ENCODE results near the gene BANP.

DNA sequence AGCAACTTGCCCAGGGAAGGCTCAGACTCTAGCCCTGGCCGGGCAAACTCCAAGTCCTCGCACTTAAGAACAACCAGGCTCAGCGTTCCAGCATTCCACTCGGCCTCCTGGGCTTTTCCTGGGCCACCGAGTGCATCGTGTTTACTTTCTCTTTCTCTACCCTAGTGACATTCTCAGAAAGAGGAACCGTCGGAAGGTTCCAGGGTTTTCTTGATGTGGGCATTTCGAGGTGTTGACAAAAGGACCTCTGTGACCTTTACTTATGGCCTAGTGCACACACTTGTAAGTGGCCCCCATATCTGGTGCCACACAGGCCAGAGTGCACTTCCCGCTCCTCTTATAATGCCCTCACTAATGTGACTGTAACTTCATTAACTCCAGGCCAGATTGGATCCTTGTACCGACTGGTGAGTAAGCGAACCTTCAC lies 3.1 kb upstream of the BANP start:
- no peak for TF ChIP-seq FOXM1 (IDR thresholded peaks at IDR 0.05; ENCODE audit: low read depth)
- TF ChIP-seq POLR2AphosphoS5 (IDR thresholded peaks at IDR 0.05; ENCODE audit: low read depth, low read length) = no peak
- no peak for TF ChIP-seq RFX5 (IDR thresholded peaks at IDR 0.05; ENCODE audit: low read length)
- no peak for TF ChIP-seq TAF1 (IDR thresholded peaks at IDR 0.05; ENCODE audit: borderline replicate concordance, low read depth, low read length)
- TF ChIP-seq RAD21 (IDR thresholded peaks at IDR 0.05; ENCODE audit: low read length) = no peak
- TF ChIP-seq, protein P1, sequence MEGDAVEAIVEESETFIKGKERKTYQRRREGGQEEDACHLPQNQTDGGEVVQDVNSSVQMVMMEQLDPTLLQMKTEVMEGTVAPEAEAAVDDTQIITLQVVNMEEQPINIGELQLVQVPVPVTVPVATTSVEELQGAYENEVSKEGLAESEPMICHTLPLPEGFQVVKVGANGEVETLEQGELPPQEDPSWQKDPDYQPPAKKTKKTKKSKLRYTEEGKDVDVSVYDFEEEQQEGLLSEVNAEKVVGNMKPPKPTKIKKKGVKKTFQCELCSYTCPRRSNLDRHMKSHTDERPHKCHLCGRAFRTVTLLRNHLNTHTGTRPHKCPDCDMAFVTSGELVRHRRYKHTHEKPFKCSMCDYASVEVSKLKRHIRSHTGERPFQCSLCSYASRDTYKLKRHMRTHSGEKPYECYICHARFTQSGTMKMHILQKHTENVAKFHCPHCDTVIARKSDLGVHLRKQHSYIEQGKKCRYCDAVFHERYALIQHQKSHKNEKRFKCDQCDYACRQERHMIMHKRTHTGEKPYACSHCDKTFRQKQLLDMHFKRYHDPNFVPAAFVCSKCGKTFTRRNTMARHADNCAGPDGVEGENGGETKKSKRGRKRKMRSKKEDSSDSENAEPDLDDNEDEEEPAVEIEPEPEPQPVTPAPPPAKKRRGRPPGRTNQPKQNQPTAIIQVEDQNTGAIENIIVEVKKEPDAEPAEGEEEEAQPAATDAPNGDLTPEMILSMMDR (IDR thresholded peaks at IDR 0.05) = no peak
- TF ChIP-seq NFIC (IDR thresholded peaks at IDR 0.05; ENCODE audit: borderline replicate concordance) = no peak
- TF ChIP-seq, protein P2, sequence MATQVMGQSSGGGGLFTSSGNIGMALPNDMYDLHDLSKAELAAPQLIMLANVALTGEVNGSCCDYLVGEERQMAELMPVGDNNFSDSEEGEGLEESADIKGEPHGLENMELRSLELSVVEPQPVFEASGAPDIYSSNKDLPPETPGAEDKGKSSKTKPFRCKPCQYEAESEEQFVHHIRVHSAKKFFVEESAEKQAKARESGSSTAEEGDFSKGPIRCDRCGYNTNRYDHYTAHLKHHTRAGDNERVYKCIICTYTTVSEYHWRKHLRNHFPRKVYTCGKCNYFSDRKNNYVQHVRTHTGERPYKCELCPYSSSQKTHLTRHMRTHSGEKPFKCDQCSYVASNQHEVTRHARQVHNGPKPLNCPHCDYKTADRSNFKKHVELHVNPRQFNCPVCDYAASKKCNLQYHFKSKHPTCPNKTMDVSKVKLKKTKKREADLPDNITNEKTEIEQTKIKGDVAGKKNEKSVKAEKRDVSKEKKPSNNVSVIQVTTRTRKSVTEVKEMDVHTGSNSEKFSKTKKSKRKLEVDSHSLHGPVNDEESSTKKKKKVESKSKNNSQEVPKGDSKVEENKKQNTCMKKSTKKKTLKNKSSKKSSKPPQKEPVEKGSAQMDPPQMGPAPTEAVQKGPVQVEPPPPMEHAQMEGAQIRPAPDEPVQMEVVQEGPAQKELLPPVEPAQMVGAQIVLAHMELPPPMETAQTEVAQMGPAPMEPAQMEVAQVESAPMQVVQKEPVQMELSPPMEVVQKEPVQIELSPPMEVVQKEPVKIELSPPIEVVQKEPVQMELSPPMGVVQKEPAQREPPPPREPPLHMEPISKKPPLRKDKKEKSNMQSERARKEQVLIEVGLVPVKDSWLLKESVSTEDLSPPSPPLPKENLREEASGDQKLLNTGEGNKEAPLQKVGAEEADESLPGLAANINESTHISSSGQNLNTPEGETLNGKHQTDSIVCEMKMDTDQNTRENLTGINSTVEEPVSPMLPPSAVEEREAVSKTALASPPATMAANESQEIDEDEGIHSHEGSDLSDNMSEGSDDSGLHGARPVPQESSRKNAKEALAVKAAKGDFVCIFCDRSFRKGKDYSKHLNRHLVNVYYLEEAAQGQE (IDR thresholded peaks at IDR 0.05; ENCODE audit: low read depth, low read length) = no peak
- no peak for TF ChIP-seq SIN3A (IDR thresholded peaks at IDR 0.05; ENCODE audit: borderline replicate concordance, low read depth, low read length)
- no peak for TF ChIP-seq JUND (IDR thresholded peaks at IDR 0.05)
- TF ChIP-seq, protein P3, sequence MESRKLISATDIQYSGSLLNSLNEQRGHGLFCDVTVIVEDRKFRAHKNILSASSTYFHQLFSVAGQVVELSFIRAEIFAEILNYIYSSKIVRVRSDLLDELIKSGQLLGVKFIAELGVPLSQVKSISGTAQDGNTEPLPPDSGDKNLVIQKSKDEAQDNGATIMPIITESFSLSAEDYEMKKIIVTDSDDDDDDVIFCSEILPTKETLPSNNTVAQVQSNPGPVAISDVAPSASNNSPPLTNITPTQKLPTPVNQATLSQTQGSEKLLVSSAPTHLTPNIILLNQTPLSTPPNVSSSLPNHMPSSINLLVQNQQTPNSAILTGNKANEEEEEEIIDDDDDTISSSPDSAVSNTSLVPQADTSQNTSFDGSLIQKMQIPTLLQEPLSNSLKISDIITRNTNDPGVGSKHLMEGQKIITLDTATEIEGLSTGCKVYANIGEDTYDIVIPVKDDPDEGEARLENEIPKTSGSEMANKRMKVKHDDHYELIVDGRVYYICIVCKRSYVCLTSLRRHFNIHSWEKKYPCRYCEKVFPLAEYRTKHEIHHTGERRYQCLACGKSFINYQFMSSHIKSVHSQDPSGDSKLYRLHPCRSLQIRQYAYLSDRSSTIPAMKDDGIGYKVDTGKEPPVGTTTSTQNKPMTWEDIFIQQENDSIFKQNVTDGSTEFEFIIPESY (IDR thresholded peaks at IDR 0.05; ENCODE audit: borderline replicate concordance, low read depth) = no peak
- TF ChIP-seq EZH2phosphoT487 (IDR thresholded peaks at IDR 0.05; ENCODE audit: borderline replicate concordance, low read depth) = no peak
